Loucy (cell line): ENCODE results near the gene RNU5D-1.

Experiments used
- H2AFZ ChIP-seq: fragments of 200-600 bp; sonication (generic); 2 replicates; pipeline ENCODE4 v1.6.0; 2016; ENCODE audit warnings: antibody characterized with exemption, mild to moderate bottlenecking, low read length, moderate library complexity
- H3F3A ChIP-seq: fragments of 200-600 bp; 2 replicates; pipeline ENCODE4 v1.6.0; 2016; ENCODE audit warnings: antibody characterized with exemption, low read depth, mild to moderate bottlenecking
- H3K27me3 ChIP-seq: fragments of 200-600 bp; sonication (generic); 2 replicates; pipeline ENCODE4 v1.6.1; 2014; ENCODE audit warnings: low read length, mild to moderate bottlenecking; ENCODE audit not compliant: insufficient read depth, poor library complexity, severe bottlenecking
- H3K36me3 ChIP-seq: fragments of 200-600 bp; sonication (generic); 2 replicates; pipeline ENCODE4 v1.6.1; 2016; ENCODE audit warnings: low read length; ENCODE audit not compliant: insufficient read depth
- H3K4me1 ChIP-seq: fragments of 200-600 bp; sonication (generic); 2 replicates; pipeline ENCODE4 v1.5.1; 2014; ENCODE audit warnings: low read length, mild to moderate bottlenecking; ENCODE audit not compliant: insufficient read depth, poor library complexity, severe bottlenecking
- H3K4me2 ChIP-seq: fragments of 200-600 bp; sonication (generic); 2 replicates; pipeline ENCODE4 v1.6.0; 2014; ENCODE audit warnings: antibody characterized with exemption, low read length, low read depth, mild to moderate bottlenecking; ENCODE audit not compliant: poor library complexity, severe bottlenecking
- H3K4me3 ChIP-seq: fragments of 200-600 bp; sonication (generic); 2 replicates; pipeline ENCODE4 v1.5.1; 2014; ENCODE audit warnings: low read length, mild to moderate bottlenecking, mixed read lengths; ENCODE audit not compliant: poor library complexity, severe bottlenecking
- H3K79me2 ChIP-seq: fragments of 200-600 bp; sonication (generic); 2 replicates; pipeline ENCODE4 v1.6.1; 2014; ENCODE audit warnings: low read length; ENCODE audit not compliant: insufficient read depth
- H3K9ac ChIP-seq: fragments of 200-600 bp; sonication (generic); 2 replicates; pipeline ENCODE4 v1.6.0; 2014; ENCODE audit warnings: mild to moderate bottlenecking, low read depth, low read length, moderate library complexity; ENCODE audit not compliant: poor library complexity, severe bottlenecking
- H3K9me2 ChIP-seq: fragments of 200-600 bp; sonication (generic); replicated peaks from 2 replicates; pipeline ENCODE4 v1.6.1; 2016; ENCODE audit warnings: low read depth, low read length, mixed read lengths
- H3K9me3 ChIP-seq: fragments of 200-600 bp; sonication (generic); 2 replicates; pipeline ENCODE4 v1.6.1; 2014; ENCODE audit warnings: mild to moderate bottlenecking, antibody characterized with exemption, low read length, low read depth; ENCODE audit not compliant: insufficient read depth
- H4K20me1 ChIP-seq: fragments of 200-600 bp; sonication (generic); 2 replicates; pipeline ENCODE4 v1.6.0; 2014; ENCODE audit warnings: antibody characterized with exemption, low read length, mild to moderate bottlenecking; ENCODE audit not compliant: insufficient read depth, poor library complexity, severe bottlenecking
- EZH2phosphoT487 ChIP-seq: fragments of 200-600 bp; IDR thresholded peaks from 2 replicates; pipeline ENCODE4 v1.6.1; 2018; ENCODE audit warnings: antibody characterized with exemption, mild to moderate bottlenecking, moderate library complexity, borderline replicate concordance
- TF ChIP-seq, protein P1 (sequence below): fragments of 200-600 bp; sonication (generic); conservative IDR thresholded peaks from 2 replicates; pipeline ENCODE4 v1.5.1; 2014; ENCODE audit warnings: mild to moderate bottlenecking, antibody characterized with exemption, low read length

RNU5D-1 gene

DNA sequence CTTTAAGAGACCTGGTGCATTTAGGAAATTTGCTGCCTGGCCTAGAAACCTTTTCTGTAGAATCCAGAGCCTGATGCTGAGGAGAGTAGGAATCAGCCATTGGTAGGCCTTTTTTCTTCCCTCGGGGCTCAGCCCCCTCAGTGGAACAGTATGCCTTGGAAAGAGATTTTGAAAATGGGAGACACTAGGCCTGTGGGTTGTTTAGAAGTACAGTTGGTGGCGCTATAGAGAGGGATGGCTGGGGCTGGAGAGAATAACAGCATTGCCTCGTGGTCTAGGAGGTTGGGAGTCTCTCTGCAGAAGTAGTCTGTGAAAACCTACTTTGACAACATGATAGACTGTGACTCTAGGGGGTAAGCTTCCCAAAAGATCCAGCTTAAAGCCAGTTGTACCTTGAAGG is 16.9 kb upstream of the RNU5D-1 start:
- peak overlapping the region; percentile 1 for H3K9ac ChIP-seq
- peaks cover 57% of the 10 kb centered on the region for H3K79me2 ChIP-seq
- H4K20me1 ChIP-seq, result peaks cover 12% of the 10 kb centered on the region
- no peak overlapping the region for H2AFZ ChIP-seq
- no peaks in the 10 kb centered on the region for H3K27me3 ChIP-seq
- H3K36me3 ChIP-seq, result peaks cover 53% of the 10 kb centered on the region
- TF ChIP-seq, protein P1, sequence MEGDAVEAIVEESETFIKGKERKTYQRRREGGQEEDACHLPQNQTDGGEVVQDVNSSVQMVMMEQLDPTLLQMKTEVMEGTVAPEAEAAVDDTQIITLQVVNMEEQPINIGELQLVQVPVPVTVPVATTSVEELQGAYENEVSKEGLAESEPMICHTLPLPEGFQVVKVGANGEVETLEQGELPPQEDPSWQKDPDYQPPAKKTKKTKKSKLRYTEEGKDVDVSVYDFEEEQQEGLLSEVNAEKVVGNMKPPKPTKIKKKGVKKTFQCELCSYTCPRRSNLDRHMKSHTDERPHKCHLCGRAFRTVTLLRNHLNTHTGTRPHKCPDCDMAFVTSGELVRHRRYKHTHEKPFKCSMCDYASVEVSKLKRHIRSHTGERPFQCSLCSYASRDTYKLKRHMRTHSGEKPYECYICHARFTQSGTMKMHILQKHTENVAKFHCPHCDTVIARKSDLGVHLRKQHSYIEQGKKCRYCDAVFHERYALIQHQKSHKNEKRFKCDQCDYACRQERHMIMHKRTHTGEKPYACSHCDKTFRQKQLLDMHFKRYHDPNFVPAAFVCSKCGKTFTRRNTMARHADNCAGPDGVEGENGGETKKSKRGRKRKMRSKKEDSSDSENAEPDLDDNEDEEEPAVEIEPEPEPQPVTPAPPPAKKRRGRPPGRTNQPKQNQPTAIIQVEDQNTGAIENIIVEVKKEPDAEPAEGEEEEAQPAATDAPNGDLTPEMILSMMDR, result peak; percentile 48
- TF ChIP-seq EZH2phosphoT487, result no peak
- no peaks in the 10 kb centered on the region for H3K9me3 ChIP-seq
- peaks cover 19% of the 10 kb centered on the region for H3K4me1 ChIP-seq
- no peak overlapping the region for H3K4me2 ChIP-seq
- H3F3A ChIP-seq, result no peaks in the 10 kb centered on the region
- no peaks in the 10 kb centered on the region for H3K9me2 ChIP-seq
- H3K4me3 ChIP-seq, result no peak overlapping the region

DNA sequence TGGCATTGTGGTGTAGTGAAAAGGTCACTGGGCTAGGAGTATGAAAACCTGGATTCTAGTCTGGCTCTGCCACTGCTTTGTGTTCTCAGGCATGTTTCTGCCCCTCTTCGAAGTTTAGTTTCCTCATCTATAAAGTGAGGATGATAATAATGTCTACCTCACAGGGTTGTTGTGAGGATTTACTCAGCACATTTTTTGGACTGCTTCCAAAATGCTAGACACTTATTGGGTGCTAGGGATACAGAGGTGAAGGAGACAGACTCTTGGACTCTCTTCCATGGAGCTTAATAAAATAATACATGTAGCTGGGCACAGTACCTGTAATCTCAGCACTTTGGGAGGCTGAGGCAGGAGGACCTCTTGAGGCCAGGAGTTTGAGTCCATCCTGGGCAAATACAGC is 12.2 kb upstream of the RNU5D-1 start:
- H3K36me3 ChIP-seq, result peaks cover 24% of the 10 kb centered on the region
- H3K4me3 ChIP-seq, result peak overlapping the region; percentile 66
- H3K79me2 ChIP-seq, result peaks cover 83% of the 10 kb centered on the region
- H3K4me2 ChIP-seq, result peak overlapping the region; percentile 93
- H2AFZ ChIP-seq, result no peak overlapping the region
- peaks cover 24% of the 10 kb centered on the region for H4K20me1 ChIP-seq
- H3K9me2 ChIP-seq, result no peaks in the 10 kb centered on the region
- peaks cover 41% of the 10 kb centered on the region for H3K4me1 ChIP-seq
- no peaks in the 10 kb centered on the region for H3F3A ChIP-seq
- H3K27me3 ChIP-seq, result no peaks in the 10 kb centered on the region
- TF ChIP-seq, protein P1, result no peak
- peak overlapping the region; percentile 59 for H3K9ac ChIP-seq
- H3K9me3 ChIP-seq, result no peaks in the 10 kb centered on the region

DNA sequence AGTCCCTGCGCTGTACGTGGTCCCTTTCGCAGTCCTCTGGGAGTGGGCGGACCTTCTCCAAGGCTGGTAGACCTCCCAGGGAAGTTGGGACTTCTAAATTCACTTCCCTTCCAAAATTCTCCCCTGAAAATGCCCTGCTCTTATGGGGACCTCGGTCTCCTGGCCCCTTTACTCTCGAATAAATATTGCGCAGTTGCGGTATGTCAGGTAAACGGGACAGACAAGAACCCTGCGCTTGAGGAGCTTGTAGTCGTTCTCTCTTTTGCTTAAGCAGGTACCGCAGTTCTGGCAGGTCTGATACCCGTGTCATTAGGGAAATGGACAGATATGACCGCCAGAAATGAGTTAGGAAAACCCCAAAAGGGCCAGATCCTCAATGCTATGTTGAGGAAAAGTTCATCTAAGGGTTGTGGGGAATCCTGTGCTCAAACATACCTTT is 9.2 kb upstream of the RNU5D-1 start:
- peaks cover 37% of the 10 kb centered on the region for H3K4me1 ChIP-seq
- no peaks in the 10 kb centered on the region for H3F3A ChIP-seq
- H3K9me2 ChIP-seq, result no peaks in the 10 kb centered on the region
- H3K9ac ChIP-seq, result peak overlapping the region; percentile 97
- peak overlapping the region; percentile 94 for H3K4me3 ChIP-seq
- peak overlapping the region; percentile 80 for H2AFZ ChIP-seq
- peaks cover 55% of the 10 kb centered on the region for H3K79me2 ChIP-seq
- H3K9me3 ChIP-seq, result no peaks in the 10 kb centered on the region
- H3K27me3 ChIP-seq, result no peaks in the 10 kb centered on the region
- H3K36me3 ChIP-seq, result peaks cover 3% of the 10 kb centered on the region; the same call in 1 of the 2 replicates
- peak overlapping the region; percentile 93 for H3K4me2 ChIP-seq
- TF ChIP-seq, protein P1, result no peak
- TF ChIP-seq EZH2phosphoT487, result no peak
- H4K20me1 ChIP-seq, result peaks cover 19% of the 10 kb centered on the region
